GM08714 (cell line): ENCODE results near the gene SPACA7.

Experiments
- H3K4me3 ChIP-seq: fragments of 200-500 bp; sonication (Bioruptor generic); 2 replicates; pipeline ENCODE4 v1.5.1; 2014; ENCODE audit warnings: mild to moderate bottlenecking, low read length, inconsistent platforms
- ZNF274 ChIP-seq: IDR thresholded peaks from 2 replicates; pipeline ENCODE4 v1.6.1; 2012; ENCODE audit warnings: mild to moderate bottlenecking, low read depth, low read length

SPACA7 gene

GRCh38 chr13:112343591-112343990 lies 32.6 kb upstream of the SPACA7 start:
- H3K4me3 ChIP-seq, result no peak overlapping the region
- TF ChIP-seq ZNF274, result no peak

- no peak for TF ChIP-seq ZNF274
- no peak overlapping the region for H3K4me3 ChIP-seq
Observed at GRCh38 chr13:112345826-112346172, 30.4 kb upstream of the SPACA7 start.

- TF ChIP-seq ZNF274, result no peak
- H3K4me3 ChIP-seq, result no peak overlapping the region
Observed at GRCh38 chr13:112346173-112346898, 29.8 kb upstream of the SPACA7 start.

GRCh38 chr13:112346899-112347229 lies 29.3 kb upstream of the SPACA7 start:
- no peak for TF ChIP-seq ZNF274
- H3K4me3 ChIP-seq, result no peak overlapping the region

GRCh38 chr13:112347986-112348385 lies 28.2 kb upstream of the SPACA7 start:
- TF ChIP-seq ZNF274, result no peak
- H3K4me3 ChIP-seq, result no peak overlapping the region

- no peak for TF ChIP-seq ZNF274
- H3K4me3 ChIP-seq, result no peak overlapping the region
Observed at GRCh38 chr13:112348642-112349345, 27.4 kb upstream of the SPACA7 start.

GRCh38 chr13:112349681-112350080 lies 26.5 kb upstream of the SPACA7 start:
- TF ChIP-seq ZNF274, result no peak
- H3K4me3 ChIP-seq, result no peak overlapping the region

GRCh38 chr13:112350300-112350699 lies 25.9 kb upstream of the SPACA7 start:
- no peak for TF ChIP-seq ZNF274

GRCh38 chr13:112351825-112352224 lies 24.3 kb upstream of the SPACA7 start:
- TF ChIP-seq ZNF274, result no peak

More at GRCh38 chr13:112350300-112350699, 25.9 kb upstream of the SPACA7 start:
- H3K4me3 ChIP-seq, result no peak overlapping the region

GRCh38 chr13:112353856-112354255 lies 22.3 kb upstream of the SPACA7 start:
- no peak for TF ChIP-seq ZNF274
- no peak overlapping the region for H3K4me3 ChIP-seq

More at GRCh38 chr13:112351825-112352224, 24.3 kb upstream of the SPACA7 start:
- H3K4me3 ChIP-seq, result no peak overlapping the region

- TF ChIP-seq ZNF274, result no peak
- H3K4me3 ChIP-seq, result no peak overlapping the region
Observed at GRCh38 chr13:112354330-112355273, 21.6 kb upstream of the SPACA7 start.

- TF ChIP-seq ZNF274, result no peak
- no peak overlapping the region for H3K4me3 ChIP-seq
Observed at GRCh38 chr13:112355274-112355838, 20.8 kb upstream of the SPACA7 start.

- H3K4me3 ChIP-seq, result no peak overlapping the region
- no peak for TF ChIP-seq ZNF274
Observed at GRCh38 chr13:112356190-112356589, 20.0 kb upstream of the SPACA7 start.

GRCh38 chr13:112358156-112358555 lies 18.0 kb upstream of the SPACA7 start:
- no peak for TF ChIP-seq ZNF274
- H3K4me3 ChIP-seq, result no peak overlapping the region
